AG10803 (cell line): ENCODE measurements around the gene C9orf43.
"Not testable (repeated sequence)": the region's sequence is repeated elsewhere in the genome, so short reads cannot be mapped to it uniquely, and the experiment has no call there.

Experiments used
- DNase-seq: peaks from one replicate; pipeline ENCODE4 v3.0.0; 2010; ENCODE audit warnings: low read depth
- H3K4me3 ChIP-seq: 2 replicates; pipeline ENCODE4 v1.5.1; 2011; ENCODE audit warnings: mild to moderate bottlenecking, low read length, control low read depth
- CTCF ChIP-seq: conservative IDR thresholded peaks from 2 replicates; pipeline ENCODE4 v1.5.1; 2011; ENCODE audit warnings: mild to moderate bottlenecking, low read length, control low read depth, inconsistent platforms

The C9orf43 gene

GRCh38 chr9:113426701-113427100 is 16.2 kb downstream of the C9orf43 start:
- no peak for DNase-seq
- TF ChIP-seq CTCF = no peak
- H3K4me3 ChIP-seq = no peak overlapping the region

GRCh38 chr9:113427629-113428028 is 17.1 kb downstream of the C9orf43 start:
- no peak for TF ChIP-seq CTCF
- no peak overlapping the region for H3K4me3 ChIP-seq
- DNase-seq = peak; percentile 61

DNA sequence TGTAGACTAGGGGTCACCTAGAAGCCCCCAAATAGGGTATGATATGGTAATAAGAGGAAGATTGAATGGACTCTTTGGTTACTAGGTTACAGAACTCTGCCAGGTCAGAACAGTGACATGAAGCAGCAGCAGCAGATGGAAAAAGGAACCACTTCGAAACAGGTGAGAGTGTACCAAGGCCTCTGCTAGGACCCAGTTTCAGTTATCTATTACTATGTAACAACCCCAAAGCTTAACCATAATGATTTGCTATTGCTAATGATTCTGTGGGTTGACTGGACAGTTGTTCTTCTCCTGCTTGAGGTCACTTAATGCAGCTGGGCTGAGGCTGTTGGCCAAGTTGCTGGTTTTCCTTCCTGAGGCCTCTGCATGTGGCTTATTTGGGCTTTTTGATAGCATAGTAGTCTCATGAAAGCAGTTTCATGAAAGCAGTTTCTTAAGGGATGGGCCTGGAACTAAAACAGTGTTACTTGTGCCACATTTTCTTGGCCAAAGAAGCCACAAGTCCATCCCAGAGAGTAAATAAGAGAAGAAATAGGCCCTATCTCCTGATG is 17.6 kb downstream of the C9orf43 start:
- TF ChIP-seq CTCF = no peak
- DNase-seq = peak; percentile 23

GRCh38 chr9:113431191-113431590 is 20.6 kb downstream of the C9orf43 start:
- no peak for DNase-seq
- TF ChIP-seq CTCF = no peak
- no peak overlapping the region for H3K4me3 ChIP-seq

More for the DNA sequence above, 17.6 kb downstream of the C9orf43 start:
- H3K4me3 ChIP-seq = no peak overlapping the region

GRCh38 chr9:113436728-113437515 is 26.4 kb downstream of the C9orf43 start:
- no peak for TF ChIP-seq CTCF
- H3K4me3 ChIP-seq = no peak overlapping the region
- peak; percentile 48 for DNase-seq

GRCh38 chr9:113437716-113438115 is 27.2 kb downstream of the C9orf43 start:
- not testable (repeated sequence) for H3K4me3 ChIP-seq, DNase-seq

DNA sequence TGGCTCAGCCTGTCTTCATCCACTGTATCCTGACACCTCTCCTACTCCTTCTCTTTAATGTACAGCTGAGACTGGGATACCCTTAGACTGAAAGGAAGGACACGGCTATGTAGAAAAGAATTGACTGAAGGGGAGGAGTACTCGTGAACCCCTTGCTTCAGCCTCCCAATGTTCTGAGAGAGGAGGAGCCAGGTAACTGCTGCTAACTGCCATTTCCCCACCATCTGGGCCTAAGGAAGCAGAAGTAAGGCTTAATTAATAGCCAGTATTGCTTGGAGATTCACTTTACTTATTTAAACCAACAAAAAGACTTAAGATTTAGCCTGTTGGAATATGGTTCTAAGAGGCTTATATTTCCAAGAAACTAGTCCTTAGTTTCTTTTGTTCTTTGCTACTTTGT is 34.2 kb downstream of the C9orf43 start:
- no peak for DNase-seq
- no peak for TF ChIP-seq CTCF
- H3K4me3 ChIP-seq = no peak overlapping the region
